ENCODE results near the gene REPS1. TPM values are rescaled to one million over a fixed set of nuclear protein-coding genes. Genes with fewer than 3 reads are reported as not detected.

Gene REPS1
- polyA plus RNA-seq, 3 donors = 11.9 to 36.6 (median 14.0) TPM

DNA sequence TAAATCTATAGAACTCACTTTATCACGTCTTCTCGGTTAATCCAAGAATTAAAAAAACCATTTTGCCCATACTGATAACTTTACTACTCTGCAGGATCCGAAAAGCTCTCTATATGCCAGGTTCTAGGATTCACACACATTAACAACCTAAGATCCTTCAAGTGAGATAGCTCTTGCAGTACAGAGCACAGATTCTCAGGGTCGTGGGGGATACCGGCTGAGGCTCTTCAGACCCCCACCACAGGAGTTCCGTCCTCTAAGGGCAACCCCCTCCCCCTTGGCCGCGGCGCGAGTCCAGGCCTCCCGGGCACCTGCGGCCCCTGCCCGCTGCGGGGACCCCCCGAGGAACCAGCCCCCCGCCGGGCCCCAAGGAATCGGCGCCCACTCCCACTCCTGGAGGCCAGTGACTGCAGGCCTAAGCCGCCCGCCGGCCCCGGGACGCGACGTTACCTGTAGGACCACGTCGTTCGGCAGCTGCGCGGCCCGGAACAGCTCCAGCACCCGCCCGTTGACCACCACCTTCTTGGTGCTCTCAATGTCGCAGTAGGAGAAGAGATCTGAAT, 892 bp downstream of the REPS1 start:
- Mint-ChIP-seq H3K4me1 (peaks cover 9% of the 10 kb centered on the region), H3K27me3 (ENCODE audit: low read depth in 3 of 3) (peaks cover 1 to 2% (median 1%) of the 10 kb centered on the region in 3 donors), H3K36me3 (no peaks in the 10 kb centered on the region), H3K27ac (peak overlapping the region; percentile 12 to 89 (median 62)), H3K9me3 (peaks cover 0 to 4% (median 0%) of the 10 kb centered on the region in 7 donors), H3K4me3 (peak overlapping the region; percentile 88 to 97)
- Histone ChIP-seq H3K4me2 (replicated peaks; ENCODE audit: extremely low read depth, low read length, poor library complexity, severe bottlenecking) (peak overlapping the region; percentile 94), H3K79me2 (ENCODE audit: insufficient read depth, low read length) (peaks cover 60% of the 10 kb centered on the region), H3K36me3 (replicated peaks in 1 of 2; ENCODE audit: control insufficient read depth in 1 of 2, insufficient read depth in 2 of 2, low read length in 2 of 2) (no peaks in the 10 kb centered on the region), H2AFZ (ENCODE audit: insufficient read depth, low read depth, low read length, poor library complexity, severe bottlenecking) (peak overlapping the region; percentile 92), H3K4me3 (replicated peaks in 1 of 3; ENCODE audit: low read depth in 2 of 3, low read length in 3 of 3) (peak overlapping the region; percentile 64 to 89 (median 85)), H3K27me3 (ENCODE audit: control insufficient read depth in 2 of 2, insufficient read depth in 2 of 2, low read length in 2 of 2) (no peaks in the 10 kb centered on the region), H3K9me3 (replicated peaks in 1 of 2; ENCODE audit: control insufficient read depth in 1 of 2, insufficient read depth in 1 of 2, low read length in 2 of 2) (no peaks in the 10 kb centered on the region), H3K27ac (ENCODE audit: low read depth in 1 of 2, low read length in 2 of 2) (peak overlapping the region in 1 of 2 donors; percentile 89), H3K4me1 (ENCODE audit: control insufficient read depth in 1 of 2, insufficient read depth in 2 of 2, low read length in 2 of 2) (peaks cover 21 to 38% of the 10 kb centered on the region in 2 donors), H4K20me1 (ENCODE audit: insufficient read depth, low read length) (peaks cover 46% of the 10 kb centered on the region), H3K9ac (ENCODE audit: insufficient read depth, low read length, poor library complexity, severe bottlenecking) (peak overlapping the region; percentile 97)
- TF ChIP-seq, protein P1, sequence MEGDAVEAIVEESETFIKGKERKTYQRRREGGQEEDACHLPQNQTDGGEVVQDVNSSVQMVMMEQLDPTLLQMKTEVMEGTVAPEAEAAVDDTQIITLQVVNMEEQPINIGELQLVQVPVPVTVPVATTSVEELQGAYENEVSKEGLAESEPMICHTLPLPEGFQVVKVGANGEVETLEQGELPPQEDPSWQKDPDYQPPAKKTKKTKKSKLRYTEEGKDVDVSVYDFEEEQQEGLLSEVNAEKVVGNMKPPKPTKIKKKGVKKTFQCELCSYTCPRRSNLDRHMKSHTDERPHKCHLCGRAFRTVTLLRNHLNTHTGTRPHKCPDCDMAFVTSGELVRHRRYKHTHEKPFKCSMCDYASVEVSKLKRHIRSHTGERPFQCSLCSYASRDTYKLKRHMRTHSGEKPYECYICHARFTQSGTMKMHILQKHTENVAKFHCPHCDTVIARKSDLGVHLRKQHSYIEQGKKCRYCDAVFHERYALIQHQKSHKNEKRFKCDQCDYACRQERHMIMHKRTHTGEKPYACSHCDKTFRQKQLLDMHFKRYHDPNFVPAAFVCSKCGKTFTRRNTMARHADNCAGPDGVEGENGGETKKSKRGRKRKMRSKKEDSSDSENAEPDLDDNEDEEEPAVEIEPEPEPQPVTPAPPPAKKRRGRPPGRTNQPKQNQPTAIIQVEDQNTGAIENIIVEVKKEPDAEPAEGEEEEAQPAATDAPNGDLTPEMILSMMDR (IDR thresholded peaks at IDR 0.05) = no peak
- no peak for DNase-seq
- intact Hi-C loops (cut with micrococcal nuclease) = loop anchor here (5.0 to 10.0 kb wide), 4 partner anchors 35 to 172 kb away; partner anchors contain the start of gene ABRACL (in 1 of the 2)
- WGBS (ENCODE audit: insufficient coverage) = under 1% methylated on average over 35 of the region's 35 CpGs

DNA sequence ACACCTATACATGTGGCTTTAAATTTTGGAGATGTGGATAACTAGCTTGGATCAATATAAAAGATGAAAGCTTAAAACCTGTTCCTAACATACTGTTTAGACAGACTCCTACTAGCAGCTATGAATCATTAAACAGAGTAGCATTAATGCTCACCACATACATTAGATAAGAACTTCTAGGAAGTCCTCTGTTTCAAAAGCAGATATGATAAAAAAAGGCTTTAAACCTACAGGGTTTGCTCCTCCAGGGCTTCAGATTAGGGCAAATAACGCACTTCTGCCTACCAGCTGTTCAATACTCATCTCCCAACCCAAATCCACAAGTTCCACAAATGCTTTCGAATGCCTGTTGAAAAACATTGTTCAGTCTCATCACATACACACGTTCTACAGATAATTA, 1.5 kb downstream of the REPS1 start:
- peak overlapping the region in 1 of 2 donors; percentile 89 for H3K27ac ChIP-seq (ENCODE audit: low read depth in 1 of 2, low read length in 2 of 2)
- no peak for DNase-seq
- peaks cover 21 to 38% of the 10 kb centered on the region in 2 donors for H3K4me1 ChIP-seq (ENCODE audit: control insufficient read depth in 1 of 2, insufficient read depth in 2 of 2, low read length in 2 of 2)
- TF ChIP-seq, protein P1 (IDR thresholded peaks at IDR 0.05) = no peak
- peak overlapping the region; percentile 92 for H2AFZ ChIP-seq (ENCODE audit: insufficient read depth, low read depth, low read length, poor library complexity, severe bottlenecking)
- WGBS (ENCODE audit: insufficient coverage) = 2% methylated on average over 3 of the region's 3 CpGs
- intact Hi-C loops (cut with micrococcal nuclease) = loop anchor here (5.0 to 10.0 kb wide), 4 partner anchors 34 to 172 kb away; partner anchors contain the start of gene ABRACL (in 1 of the 2)
- no peaks in the 10 kb centered on the region for H3K9me3 ChIP-seq (replicated peaks in 1 of 2; ENCODE audit: control insufficient read depth in 1 of 2, insufficient read depth in 1 of 2, low read length in 2 of 2)
- Mint-ChIP-seq H3K4me3 (peak overlapping the region; percentile 88 to 97), H3K9me3 (no peaks in the 10 kb centered on the region), H3K27ac (peak overlapping the region in 3 of 7 donors; percentile 0 to 46 (median 3)), H3K27me3 (ENCODE audit: low read depth in 3 of 3) (peaks cover 1 to 2% (median 1%) of the 10 kb centered on the region in 3 donors), H3K4me1 (peaks cover 11% of the 10 kb centered on the region), H3K36me3 (no peaks in the 10 kb centered on the region)
- H3K36me3 ChIP-seq (replicated peaks in 1 of 2; ENCODE audit: control insufficient read depth in 1 of 2, insufficient read depth in 2 of 2, low read length in 2 of 2) = no peaks in the 10 kb centered on the region
- peaks cover 51% of the 10 kb centered on the region for H4K20me1 ChIP-seq (ENCODE audit: insufficient read depth, low read length)
- H3K4me3 ChIP-seq (replicated peaks in 1 of 3; ENCODE audit: low read depth in 2 of 3, low read length in 3 of 3) = peak overlapping the region; percentile 64 to 89 (median 85)
- H3K9ac ChIP-seq (ENCODE audit: insufficient read depth, low read length, poor library complexity, severe bottlenecking) = peak overlapping the region; percentile 97
- H3K4me2 ChIP-seq (replicated peaks; ENCODE audit: extremely low read depth, low read length, poor library complexity, severe bottlenecking) = peak overlapping the region; percentile 94
- no peaks in the 10 kb centered on the region for H3K27me3 ChIP-seq (ENCODE audit: control insufficient read depth in 2 of 2, insufficient read depth in 2 of 2, low read length in 2 of 2)
- H3K79me2 ChIP-seq (ENCODE audit: insufficient read depth, low read length) = peaks cover 66% of the 10 kb centered on the region
